ENCODE measurements around the gene CCDC107.

DNA sequence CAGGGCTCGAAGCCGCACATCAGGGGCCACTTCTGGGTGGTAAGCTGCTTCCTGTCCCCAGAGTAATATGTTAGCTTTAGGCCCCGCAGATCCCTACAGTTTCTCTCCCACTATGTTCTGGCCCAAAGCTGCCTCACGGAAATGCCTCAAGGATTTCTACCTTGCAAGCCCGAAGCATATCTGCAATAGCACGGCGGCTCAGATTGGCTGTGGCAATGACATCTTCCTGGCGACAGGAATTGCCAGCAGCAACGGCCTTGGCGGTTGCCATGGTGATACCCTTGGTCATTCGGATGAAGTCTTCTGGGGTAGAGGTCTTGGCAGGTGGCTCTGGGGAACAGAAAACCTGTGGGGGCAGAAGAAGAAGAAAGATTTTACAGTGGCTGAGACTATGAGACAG lies 41.9 kb downstream of the CCDC107 start:
- TF ChIP-seq CTCF (conservative IDR thresholded peaks at IDR 0.05; ENCODE audit: low read length) (no peak), EZH2phosphoT487 (IDR thresholded peaks at IDR 0.05; ENCODE audit: borderline replicate concordance, low read depth, low read length) (no peak)

All from OCI-LY7 (cell line).